ENCODE measurements around the gene SIDT2.
A peak's percentile ranks its signal among the peaks of the same experiment; 100 is the strongest.
"Not testable (repeated sequence)": the region's sequence is repeated elsewhere in the genome, so short reads cannot be mapped to it uniquely, and the experiment has no call there.

Gene SIDT2

DNA sequence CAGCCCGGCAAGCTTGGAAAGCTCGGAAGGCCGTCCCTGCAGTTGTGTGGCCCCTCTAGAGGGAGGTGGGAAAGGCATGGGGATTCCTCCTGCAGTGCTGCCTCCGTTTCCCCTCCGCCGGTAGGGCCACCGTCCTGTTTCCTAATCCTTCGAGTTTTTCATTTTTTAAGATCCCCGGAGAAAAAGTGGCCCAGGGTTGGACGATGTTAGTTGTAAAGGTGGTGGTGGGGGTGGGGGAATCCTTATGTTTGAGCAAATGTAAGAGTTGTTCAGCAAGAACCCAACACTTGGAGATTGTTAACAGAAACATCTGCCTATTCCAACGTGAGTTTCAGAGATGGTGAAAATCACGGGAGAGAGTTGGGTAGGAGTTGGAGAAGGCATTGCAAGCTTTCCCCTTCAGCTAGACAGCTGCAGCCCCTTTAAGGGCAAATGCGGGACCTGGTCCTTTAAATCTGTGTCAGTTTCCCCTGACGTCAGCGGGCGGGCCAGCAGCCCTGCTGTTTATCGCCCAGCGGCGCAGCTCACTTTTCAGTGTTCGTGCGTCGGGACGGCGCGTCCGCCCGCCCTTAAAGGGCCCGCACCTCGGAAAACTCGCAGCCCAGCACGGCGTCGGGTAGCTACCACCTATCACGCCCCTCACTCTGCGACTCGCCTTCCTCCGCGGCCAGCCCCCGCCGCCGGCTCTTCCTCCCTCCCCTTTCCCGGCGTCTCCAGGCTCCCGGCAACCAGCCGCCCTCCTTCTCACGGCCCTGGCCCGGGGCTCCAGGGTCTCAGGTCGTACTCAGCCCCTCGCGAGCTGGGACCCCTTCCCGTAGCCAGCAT, at the start of gene SIDT2:
TSS of gene SIDT2 (plus strand) at position 534 of the 825 bp plus-strand sequence. CDS start 521 bp downstream, outside the sequence.
- Histone ChIP-seq H3K27me3 (ENCODE audit: control insufficient read depth in 2 of 2, insufficient read depth in 2 of 2, low read length in 2 of 2) (no peaks in the 10 kb centered on the region), H3K4me3 (ENCODE audit: low read length in 2 of 2) (peak within 1 kb of the TSS; percentile 76 to 96), H3K9me3 (ENCODE audit: control insufficient read depth in 2 of 2, low read length in 2 of 2) (no peaks in the 10 kb centered on the region), H3K36me3 (ENCODE audit: control insufficient read depth in 2 of 2, insufficient read depth in 2 of 2, low read length in 2 of 2) (peaks cover 10% of the 10 kb centered on the region in 2 donors), H3K4me1 (ENCODE audit: control insufficient read depth in 2 of 2, insufficient read depth in 2 of 2, low read length in 2 of 2) (peaks cover 18 to 35% of the 10 kb centered on the region in 2 donors), H3K9ac (ENCODE audit: low read depth in 1 of 2, low read length in 2 of 2) (peak within 1 kb of the TSS; percentile 86 to 99), H3K27ac (ENCODE audit: low read depth in 2 of 2, low read length in 2 of 2) (peak within 1 kb of the TSS; percentile 88 to 90)

- not testable (repeated sequence) for H3K9ac ChIP-seq (ENCODE audit: low read depth in 1 of 2, low read length in 2 of 2); H3K9me3 ChIP-seq (ENCODE audit: control insufficient read depth in 2 of 2, low read length in 2 of 2); H3K4me3 ChIP-seq (ENCODE audit: low read length in 2 of 2); H3K4me1 ChIP-seq (ENCODE audit: control insufficient read depth in 2 of 2, insufficient read depth in 2 of 2, low read length in 2 of 2); H3K27me3 ChIP-seq (ENCODE audit: control insufficient read depth in 2 of 2, insufficient read depth in 2 of 2, low read length in 2 of 2); H3K36me3 ChIP-seq (ENCODE audit: control insufficient read depth in 2 of 2, insufficient read depth in 2 of 2, low read length in 2 of 2); H3K27ac ChIP-seq (ENCODE audit: low read depth in 2 of 2, low read length in 2 of 2)
Measured at GRCh38 chr11:117130396-117130795, 48.1 kb upstream of the SIDT2 start.

DNA sequence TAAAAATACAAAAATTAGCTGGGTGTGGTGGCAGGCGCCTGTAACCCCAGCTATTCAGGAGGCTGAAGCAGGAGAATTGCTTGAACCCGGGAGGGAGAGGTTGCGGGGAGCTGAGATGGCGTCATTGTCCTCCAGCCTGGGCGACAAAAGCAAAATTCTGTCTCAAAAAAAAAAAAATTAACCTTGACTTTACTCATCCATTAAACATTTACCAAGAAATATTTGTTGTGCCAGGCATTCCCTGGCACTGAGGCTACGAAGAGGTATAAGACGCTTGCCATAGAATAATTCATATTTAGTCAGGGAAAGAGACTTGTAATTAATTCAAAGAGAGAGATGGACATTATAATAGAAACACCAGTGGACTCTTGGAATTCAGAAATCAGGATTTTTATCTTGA, 47.7 kb upstream of the SIDT2 start:
- Histone ChIP-seq H3K27me3 (ENCODE audit: control insufficient read depth in 2 of 2, insufficient read depth in 2 of 2, low read length in 2 of 2) (peaks cover 0 to 2% of the 10 kb centered on the region in 2 donors), H3K4me3 (ENCODE audit: low read length in 2 of 2) (no peak overlapping the region), H3K9me3 (ENCODE audit: control insufficient read depth in 2 of 2, low read length in 2 of 2) (no peaks in the 10 kb centered on the region), H3K9ac (ENCODE audit: low read depth in 1 of 2, low read length in 2 of 2) (no peak overlapping the region), H3K27ac (ENCODE audit: low read depth in 2 of 2, low read length in 2 of 2) (no peak overlapping the region), H3K36me3 (ENCODE audit: control insufficient read depth in 2 of 2, insufficient read depth in 2 of 2, low read length in 2 of 2) (no peaks in the 10 kb centered on the region), H3K4me1 (ENCODE audit: control insufficient read depth in 2 of 2, insufficient read depth in 2 of 2, low read length in 2 of 2) (no peaks in the 10 kb centered on the region)

- Histone ChIP-seq H3K27ac (ENCODE audit: low read depth in 2 of 2, low read length in 2 of 2) (no peak overlapping the region), H3K27me3 (ENCODE audit: control insufficient read depth in 2 of 2, insufficient read depth in 2 of 2, low read length in 2 of 2) (no peaks in the 10 kb centered on the region)
Measured at GRCh38 chr11:117134431-117134830, 44.1 kb upstream of the SIDT2 start.

GRCh38 chr11:117134979-117135378, 43.6 kb upstream of the SIDT2 start:
- not testable (repeated sequence) for H3K9me3 ChIP-seq (ENCODE audit: control insufficient read depth in 2 of 2, low read length in 2 of 2); H3K36me3 ChIP-seq (ENCODE audit: control insufficient read depth in 2 of 2, insufficient read depth in 2 of 2, low read length in 2 of 2); H3K4me3 ChIP-seq (ENCODE audit: low read length in 2 of 2); H3K4me1 ChIP-seq (ENCODE audit: control insufficient read depth in 2 of 2, insufficient read depth in 2 of 2, low read length in 2 of 2); H3K27ac ChIP-seq (ENCODE audit: low read depth in 2 of 2, low read length in 2 of 2); H3K9ac ChIP-seq (ENCODE audit: low read depth in 1 of 2, low read length in 2 of 2); H3K27me3 ChIP-seq (ENCODE audit: control insufficient read depth in 2 of 2, insufficient read depth in 2 of 2, low read length in 2 of 2)

More at GRCh38 chr11:117134431-117134830, 44.1 kb upstream of the SIDT2 start:
- Histone ChIP-seq H3K4me3 (ENCODE audit: low read length in 2 of 2) (no peak overlapping the region), H3K36me3 (ENCODE audit: control insufficient read depth in 2 of 2, insufficient read depth in 2 of 2, low read length in 2 of 2) (no peaks in the 10 kb centered on the region), H3K9ac (ENCODE audit: low read depth in 1 of 2, low read length in 2 of 2) (no peak overlapping the region), H3K4me1 (ENCODE audit: control insufficient read depth in 2 of 2, insufficient read depth in 2 of 2, low read length in 2 of 2) (no peaks in the 10 kb centered on the region), H3K9me3 (ENCODE audit: control insufficient read depth in 2 of 2, low read length in 2 of 2) (no peaks in the 10 kb centered on the region)

DNA sequence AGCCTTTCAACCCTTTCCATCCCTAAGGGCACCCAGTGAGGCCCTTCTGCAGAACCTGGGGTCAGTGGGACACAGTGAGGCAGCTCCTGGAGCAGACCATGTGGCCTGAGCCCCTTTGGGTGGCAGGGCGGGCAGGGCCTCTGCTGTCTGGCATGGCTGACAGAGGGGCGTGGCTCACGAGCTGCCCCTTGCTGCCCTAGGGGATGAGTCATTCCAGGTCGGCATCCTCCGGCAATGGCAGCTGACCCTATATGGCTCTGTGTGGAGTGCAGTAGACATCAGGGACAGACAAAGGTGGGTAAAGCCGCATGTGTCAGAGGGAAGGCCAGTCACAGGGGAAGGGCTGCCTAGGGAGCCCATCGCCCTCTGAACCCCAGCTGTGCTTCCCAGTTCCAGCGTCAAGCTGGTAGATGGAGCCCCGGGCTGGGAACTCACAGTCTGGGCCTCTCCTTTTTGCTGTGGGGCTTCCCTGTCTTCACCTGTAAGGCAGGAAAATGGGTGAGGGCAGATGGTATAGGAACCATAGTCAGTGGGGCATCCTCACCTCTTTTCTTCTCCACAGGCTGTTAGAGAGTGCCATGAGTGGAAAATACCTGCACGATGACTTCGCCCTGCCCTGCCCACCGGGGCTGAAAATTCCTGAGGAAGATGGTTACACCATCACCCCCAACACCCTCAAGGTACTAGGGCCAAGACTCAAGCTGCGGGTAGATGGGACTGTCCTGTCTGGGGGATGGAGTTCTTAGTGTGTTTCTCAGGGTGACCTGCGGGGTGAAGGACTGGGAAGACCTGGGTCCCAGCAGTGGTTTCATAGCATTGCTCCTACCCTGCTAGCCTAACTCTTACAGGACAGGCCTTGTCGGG, 41.1 kb upstream of the SIDT2 start:
- H3K4me3 ChIP-seq (ENCODE audit: low read length in 2 of 2); H3K4me1 ChIP-seq (ENCODE audit: control insufficient read depth in 2 of 2, insufficient read depth in 2 of 2, low read length in 2 of 2); H3K36me3 ChIP-seq (ENCODE audit: control insufficient read depth in 2 of 2, insufficient read depth in 2 of 2, low read length in 2 of 2); H3K9ac ChIP-seq (ENCODE audit: low read depth in 1 of 2, low read length in 2 of 2); H3K27me3 ChIP-seq (ENCODE audit: control insufficient read depth in 2 of 2, insufficient read depth in 2 of 2, low read length in 2 of 2); H3K27ac ChIP-seq (ENCODE audit: low read depth in 2 of 2, low read length in 2 of 2); H3K9me3 ChIP-seq (ENCODE audit: control insufficient read depth in 2 of 2, low read length in 2 of 2): not testable (repeated sequence)

DNA sequence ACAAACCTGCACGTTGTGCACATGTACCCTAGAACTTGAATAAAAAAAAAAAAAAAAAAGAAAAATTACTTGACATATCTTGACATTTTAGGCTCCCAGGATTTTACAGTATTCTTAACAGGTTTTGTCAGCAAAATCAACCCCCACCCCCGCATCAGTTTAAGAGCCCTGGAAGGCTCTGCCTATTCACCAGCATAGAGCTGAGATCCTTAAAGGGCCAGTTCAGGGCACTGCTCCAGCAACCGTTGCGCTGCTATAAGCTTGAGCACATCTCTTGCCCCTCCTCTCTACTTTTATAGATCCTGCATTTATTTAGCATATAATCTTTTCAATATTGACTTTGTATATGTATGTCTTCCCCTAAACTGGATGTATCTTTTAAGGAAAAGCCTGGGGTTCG, 35.2 kb upstream of the SIDT2 start:
- peak overlapping the region; percentile 76 to 97 for H3K9ac ChIP-seq (ENCODE audit: low read depth in 1 of 2, low read length in 2 of 2)
- H3K27ac ChIP-seq (ENCODE audit: low read depth in 2 of 2, low read length in 2 of 2): peak overlapping the region; percentile 88 to 92
- no peaks in the 10 kb centered on the region for H3K27me3 ChIP-seq (ENCODE audit: control insufficient read depth in 2 of 2, insufficient read depth in 2 of 2, low read length in 2 of 2)
- H3K4me1 ChIP-seq (ENCODE audit: control insufficient read depth in 2 of 2, insufficient read depth in 2 of 2, low read length in 2 of 2): peaks cover 2 to 12% of the 10 kb centered on the region in 2 donors
- H3K9me3 ChIP-seq (ENCODE audit: control insufficient read depth in 2 of 2, low read length in 2 of 2): no peaks in the 10 kb centered on the region
- H3K36me3 ChIP-seq (ENCODE audit: control insufficient read depth in 2 of 2, insufficient read depth in 2 of 2, low read length in 2 of 2): peaks cover 0 to 12% of the 10 kb centered on the region in 2 donors
- H3K4me3 ChIP-seq (ENCODE audit: low read length in 2 of 2): peak overlapping the region; percentile 92 to 98

- Histone ChIP-seq H3K27me3 (ENCODE audit: control insufficient read depth in 2 of 2, insufficient read depth in 2 of 2, low read length in 2 of 2) (no peaks in the 10 kb centered on the region), H3K27ac (ENCODE audit: low read depth in 2 of 2, low read length in 2 of 2) (peak within 1 kb of the TSS; percentile 88 to 92), H3K4me3 (ENCODE audit: low read length in 2 of 2) (peak within 1 kb of the TSS; percentile 92 to 98), H3K36me3 (ENCODE audit: control insufficient read depth in 2 of 2, insufficient read depth in 2 of 2, low read length in 2 of 2) (peaks cover 0 to 12% of the 10 kb centered on the region in 2 donors), H3K9me3 (ENCODE audit: control insufficient read depth in 2 of 2, low read length in 2 of 2) (no peaks in the 10 kb centered on the region), H3K9ac (ENCODE audit: low read depth in 1 of 2, low read length in 2 of 2) (peak within 1 kb of the TSS; percentile 76 to 97), H3K4me1 (ENCODE audit: control insufficient read depth in 2 of 2, insufficient read depth in 2 of 2, low read length in 2 of 2) (peaks cover 2 to 12% of the 10 kb centered on the region in 2 donors)
Measured at GRCh38 chr11:117143871-117144476, 34.6 kb upstream of the SIDT2 start, which contains the start of gene PAFAH1B2. TSS of gene PAFAH1B2 (plus strand) at chr11:117144287. CDS start at chr11:117152448, 8,161 bp downstream.

DNA sequence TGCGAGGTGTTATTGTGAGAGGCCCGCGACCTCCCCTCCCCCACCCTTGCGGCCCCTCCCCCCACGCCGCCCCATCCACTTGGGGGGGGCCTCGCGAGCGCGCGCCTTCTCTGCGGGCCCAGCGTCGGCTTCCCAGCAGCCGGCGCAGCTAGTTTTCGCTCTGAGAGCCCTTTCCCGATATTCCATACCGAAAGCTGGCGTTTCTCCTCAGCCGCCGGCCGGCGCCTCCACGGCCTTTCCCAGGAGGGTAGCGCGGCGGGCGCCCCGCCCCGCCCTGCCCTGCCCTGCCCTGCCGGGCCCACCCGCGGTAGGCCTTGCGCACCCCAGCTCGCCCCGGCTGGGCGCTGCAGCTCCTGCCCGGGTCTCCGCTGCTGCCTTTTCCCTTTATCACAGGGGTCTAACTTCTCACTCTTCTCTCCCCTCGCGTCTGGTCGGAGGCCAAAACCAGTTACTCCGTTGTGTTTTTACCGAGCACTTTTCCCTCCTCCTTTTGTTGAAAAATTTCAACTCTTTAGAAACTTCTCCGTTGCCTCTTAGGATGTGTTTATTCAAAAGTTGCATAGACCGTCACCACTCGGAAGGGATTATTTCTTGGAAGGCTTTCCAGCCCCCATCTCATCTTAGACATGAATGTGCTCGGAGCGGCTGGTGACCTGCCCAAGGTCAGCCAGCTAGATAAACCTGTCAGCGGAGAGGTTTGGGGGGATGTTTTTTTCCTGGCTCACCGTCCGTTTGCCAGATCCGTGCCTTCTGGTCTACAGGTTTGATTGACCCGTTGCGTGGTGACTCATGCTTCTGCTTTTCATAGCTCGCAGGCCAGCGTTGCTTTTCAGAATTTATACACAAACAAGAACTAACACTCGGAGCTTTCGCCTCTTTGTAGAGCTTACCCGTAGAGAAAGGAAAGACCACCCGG, 33.8 kb upstream of the SIDT2 start:
- peaks cover 2 to 12% of the 10 kb centered on the region in 2 donors for H3K4me1 ChIP-seq (ENCODE audit: control insufficient read depth in 2 of 2, insufficient read depth in 2 of 2, low read length in 2 of 2)
- peak overlapping the region; percentile 76 to 97 for H3K9ac ChIP-seq (ENCODE audit: low read depth in 1 of 2, low read length in 2 of 2)
- H3K36me3 ChIP-seq (ENCODE audit: control insufficient read depth in 2 of 2, insufficient read depth in 2 of 2, low read length in 2 of 2): peaks cover 0 to 12% of the 10 kb centered on the region in 2 donors
- H3K27ac ChIP-seq (ENCODE audit: low read depth in 2 of 2, low read length in 2 of 2): peak overlapping the region; percentile 88 to 92
- H3K4me3 ChIP-seq (ENCODE audit: low read length in 2 of 2): peak overlapping the region; percentile 92 to 98
- no peaks in the 10 kb centered on the region for H3K27me3 ChIP-seq (ENCODE audit: control insufficient read depth in 2 of 2, insufficient read depth in 2 of 2, low read length in 2 of 2)
- H3K9me3 ChIP-seq (ENCODE audit: control insufficient read depth in 2 of 2, low read length in 2 of 2): no peaks in the 10 kb centered on the region
